Gastrocnemius medialis (tissue), 4 donors: ENCODE data around the gene USP32.

Experiments
- CTCF ChIP-seq, 5 experiments: fragments of 450-650 bp in 3 of 5; fragments of 200-600 bp in 2 of 5; sonication (generic) in 2 of 5; IDR thresholded peaks in 4 of 5; conservative IDR thresholded peaks in 1 of 5; 1 replicate in 4 of 5; 2 replicates in 1 of 5; pipeline ENCODE4 v1.5.1; 2016 to 2019; ENCODE audit warnings: antibody characterized with exemption in 5 of 5, mild to moderate bottlenecking in 3 of 5, moderate library complexity in 3 of 5
- POLR2A ChIP-seq, 2 donors: fragments of 450-650 bp; IDR thresholded peaks; one replicate each; pipeline ENCODE4 v1.6.1; 2017; ENCODE audit warnings: antibody characterized with exemption in 2 of 2, mild to moderate bottlenecking in 2 of 2, moderate library complexity in 2 of 2

GRCh38 chr17:60396412-60396811 is 4.5 kb upstream of the USP32 start:
- TF ChIP-seq CTCF (IDR thresholded peaks at IDR 0.05 in 4 of 5, conservative IDR thresholded peaks at IDR 0.05 in 1 of 5) (no peak), POLR2A (IDR thresholded peaks at IDR 0.05) (no peak)
